MCF 10A (cell line): Measurements from ENCODE around the gene TRPM8. TPM values are rescaled to one million over a fixed set of nuclear protein-coding genes. Genes with fewer than 3 reads are reported as not detected.

Experiments used
- BruUV-seq: library from RNA; stranded (reverse); fragments of 400-500 nt; replicated peaks from 2 replicates; lab custom pipeline; 2021; lab: Mats Ljungman, UMichigan
- CTCF ChIA-PET: fragments of 300-600 bp; sonication (Branson Sonifier 250); formaldehyde crosslinking; extraction: SDS; loops from one replicate; lab custom pipeline; 2021; ENCODE audit warnings: antibody characterized with exemption, inconsistent platforms; lab: Yijun Ruan, JAX
- POLR2A ChIA-PET: fragments of 300-600, 350-650 bp; sonication (Branson Sonifier 250); formaldehyde crosslinking; extraction: SDS; loops from one replicate; lab custom pipeline; 2020; ENCODE audit warnings: antibody characterized with exemption, inconsistent platforms; lab: Yijun Ruan, JAX
- DNase-seq: peaks from one replicate; pipeline ENCODE4 v3.0.0-alpha.2; 2018; ENCODE audit not compliant: unreplicated experiment
- H3K27ac Mint-ChIP-seq: one replicate; pipeline ENCODE4 v1.8.0; 2022; ENCODE audit warnings: mild to moderate bottlenecking, low read depth, mixed read lengths; ENCODE audit not compliant: unreplicated experiment
- H3K27me3 Mint-ChIP-seq: one replicate; pipeline ENCODE4 v1.8.0; 2022; ENCODE audit warnings: mixed read lengths; ENCODE audit not compliant: insufficient read depth, unreplicated experiment
- H3K36me3 Mint-ChIP-seq: one replicate; pipeline ENCODE4 v1.8.0; 2022; ENCODE audit warnings: mild to moderate bottlenecking, moderate library complexity, mixed read lengths; ENCODE audit not compliant: insufficient read depth, unreplicated experiment
- H3K4me1 Mint-ChIP-seq: one replicate; pipeline ENCODE4 v1.8.0; 2022; ENCODE audit warnings: mixed read lengths; ENCODE audit not compliant: insufficient read depth, unreplicated experiment
- H3K4me3 Mint-ChIP-seq: one replicate; pipeline ENCODE4 v1.8.0; 2022; ENCODE audit warnings: mild to moderate bottlenecking, moderate library complexity, mixed read lengths; ENCODE audit not compliant: unreplicated experiment
- H3K9me3 Mint-ChIP-seq: one replicate; pipeline ENCODE4 v1.8.0; 2022; ENCODE audit warnings: mixed read lengths; ENCODE audit not compliant: unreplicated experiment
- intact Hi-C: fragments of 100-400 bp; cut with micrococcal nuclease; formaldehyde crosslinking; loops from 2 replicates; pipeline ENCODE4 v1.14.1; 2022
- total RNA-seq: library from RNA; stranded (reverse); gene quantifications from 2 replicates; pipeline ENCODE4 v1.2.3, GENCODE V29; 2022
- TF ChIP-seq, protein P1 (sequence below): fragments of 200-600 bp; IDR thresholded peaks from one replicate; pipeline ENCODE4 v1.8.0; 2022; ENCODE audit warnings: antibody characterized with exemption, mild to moderate bottlenecking; ENCODE audit not compliant: unreplicated experiment

Gene TRPM8
- total RNA-seq, 1 experiment from 2014 or later: not detected

- Mint-ChIP-seq H3K27me3 (peaks cover 13% of the 10 kb centered on the region), H3K4me1 (peaks cover 4% of the 10 kb centered on the region), H3K27ac (no peak overlapping the region), H3K9me3 (no peaks in the 10 kb centered on the region), H3K4me3 (no peak overlapping the region), H3K36me3 (peaks cover 5% of the 10 kb centered on the region)
- intact Hi-C loops: loop anchor here (5.0 kb wide), 1 partner anchor 1177 kb away; no protein-coding TSS in a partner anchor
- no TSS peak for BruUV-seq
- CTCF ChIA-PET: interaction anchor here (0.6 to 1.2 kb wide), 2 partner anchors 11 to 77 kb away, joined by 3 read pairs; no protein-coding TSS in a partner anchor
- POLR2A ChIA-PET: interaction anchor here (0.7 kb wide), 1 partner anchor 29 kb away, joined by 4 read pairs; no protein-coding TSS in a partner anchor
- TF ChIP-seq, protein P1, sequence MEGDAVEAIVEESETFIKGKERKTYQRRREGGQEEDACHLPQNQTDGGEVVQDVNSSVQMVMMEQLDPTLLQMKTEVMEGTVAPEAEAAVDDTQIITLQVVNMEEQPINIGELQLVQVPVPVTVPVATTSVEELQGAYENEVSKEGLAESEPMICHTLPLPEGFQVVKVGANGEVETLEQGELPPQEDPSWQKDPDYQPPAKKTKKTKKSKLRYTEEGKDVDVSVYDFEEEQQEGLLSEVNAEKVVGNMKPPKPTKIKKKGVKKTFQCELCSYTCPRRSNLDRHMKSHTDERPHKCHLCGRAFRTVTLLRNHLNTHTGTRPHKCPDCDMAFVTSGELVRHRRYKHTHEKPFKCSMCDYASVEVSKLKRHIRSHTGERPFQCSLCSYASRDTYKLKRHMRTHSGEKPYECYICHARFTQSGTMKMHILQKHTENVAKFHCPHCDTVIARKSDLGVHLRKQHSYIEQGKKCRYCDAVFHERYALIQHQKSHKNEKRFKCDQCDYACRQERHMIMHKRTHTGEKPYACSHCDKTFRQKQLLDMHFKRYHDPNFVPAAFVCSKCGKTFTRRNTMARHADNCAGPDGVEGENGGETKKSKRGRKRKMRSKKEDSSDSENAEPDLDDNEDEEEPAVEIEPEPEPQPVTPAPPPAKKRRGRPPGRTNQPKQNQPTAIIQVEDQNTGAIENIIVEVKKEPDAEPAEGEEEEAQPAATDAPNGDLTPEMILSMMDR: no peak
- DNase-seq: no peak
Observed at GRCh38 chr2:234060236-234060635, 143.1 kb downstream of the TRPM8 start.

GRCh38 chr2:234061624-234062257 lies 144.6 kb downstream of the TRPM8 start:
- no TSS peak for BruUV-seq
- H3K36me3 Mint-ChIP-seq: peaks cover 5% of the 10 kb centered on the region
- DNase-seq: no peak
- H3K4me1 Mint-ChIP-seq: peaks cover 4% of the 10 kb centered on the region
- no peak overlapping the region for H3K27ac Mint-ChIP-seq
- no peak overlapping the region for H3K4me3 Mint-ChIP-seq
- peaks cover 13% of the 10 kb centered on the region for H3K27me3 Mint-ChIP-seq
- CTCF ChIA-PET: interaction anchor here (0.8 to 1.2 kb wide), 2 partner anchors 9 to 14 kb away, joined by 3 read pairs; no protein-coding TSS in a partner anchor
- TF ChIP-seq, protein P1: no peak
- POLR2A ChIA-PET: interaction anchor here (1.0 kb wide), 1 partner anchor 10 kb away, joined by 4 read pairs; no protein-coding TSS in a partner anchor
- H3K9me3 Mint-ChIP-seq: no peaks in the 10 kb centered on the region
- intact Hi-C loops: loop anchor here (5.0 kb wide), 1 partner anchor 1176 kb away; no protein-coding TSS in a partner anchor

GRCh38 chr2:234066587-234066986 lies 149.4 kb downstream of the TRPM8 start:
- Mint-ChIP-seq H3K27me3 (no peaks in the 10 kb centered on the region), H3K9me3 (peaks cover 8% of the 10 kb centered on the region), H3K27ac (no peak overlapping the region), H3K4me3 (no peak overlapping the region), H3K4me1 (no peaks in the 10 kb centered on the region), H3K36me3 (no peaks in the 10 kb centered on the region)
- ChIA-PET CTCF (no interaction called here), POLR2A (no interaction called here)
- no peak for DNase-seq
- intact Hi-C loops: no loop called here
- TF ChIP-seq, protein P1: no peak
- BruUV-seq: no TSS peak

Other genes starting within 250 kb of the TRPM8 start
- not detected in 2 replicates for gene UGT1A9, start 245.5 kb upstream of the TRPM8 start, total RNA-seq
- gene UGT1A7, start 235.5 kb upstream of the TRPM8 start, total RNA-seq: not detected in 2 replicates
- gene UGT1A6, start 224.5 kb upstream of the TRPM8 start, total RNA-seq: 0.79 TPM in 1 of 2 replicates, not detected in the other
- not detected in 2 replicates for gene UGT1A5, start 204.5 kb upstream of the TRPM8 start, total RNA-seq
- gene UGT1A4, start 198.6 kb upstream of the TRPM8 start, total RNA-seq: 0.12 TPM in 1 of 2 replicates, not detected in the other
- not detected in 2 replicates for gene UGT1A3, start 188.3 kb upstream of the TRPM8 start, total RNA-seq
- not detected in 2 replicates for gene UGT1A1, start 157.1 kb upstream of the TRPM8 start, total RNA-seq
- not detected in 2 replicates for gene MROH2A, start 139.0 kb upstream of the TRPM8 start, total RNA-seq
- gene HJURP, start 62.8 kb upstream of the TRPM8 start, total RNA-seq: 12.7 and 29.3 TPM in 2 replicates
- gene SPP2, start 133.3 kb downstream of the TRPM8 start, total RNA-seq: not detected in 2 replicates